GM12892 (cell line): ENCODE results near the gene ERBB4.

Experiments used
- POLR2A ChIP-seq: IDR thresholded peaks from 2 replicates; pipeline ENCODE4 v1.6.1; 2011; ENCODE audit warnings: low read depth, low read length, control low read depth
- TAF1 ChIP-seq: IDR thresholded peaks from 2 replicates; pipeline ENCODE4 v1.6.1; 2011; ENCODE audit warnings: low read depth, mild to moderate bottlenecking, control low read depth, low read length, borderline replicate concordance

- TF ChIP-seq POLR2A (no peak), TAF1 (no peak)
Observed at GRCh38 chr2:212367431-212367830, 171.2 kb downstream of the ERBB4 start.
